CD8-positive, alpha-beta memory T cell (primary cell): ENCODE results near the gene FOXE3. TPM values are rescaled to one million over a fixed set of nuclear protein-coding genes. Genes with fewer than 3 reads are reported as not detected.
"Not testable (repeated sequence)": the region's sequence is repeated elsewhere in the genome, so short reads cannot be mapped to it uniquely, and the experiment has no call there.

Experiments
- CTCF ChIA-PET: fragments of 350-600 bp; sonication (Branson Sonifier 250); formaldehyde crosslinking; loops from one replicate; lab custom pipeline; 2021; ENCODE audit warnings: antibody characterized with exemption; lab: Charles Lee
- POLR2A ChIA-PET: fragments of 350-600 bp; sonication (Branson Sonifier 250); formaldehyde crosslinking; loops from one replicate; lab custom pipeline; 2021; ENCODE audit warnings: antibody characterized with exemption; lab: Charles Lee
- DNase-seq, 5 donors: peaks; one replicate each; pipeline versions ENCODE4 v3.0.0 to v3.0.0-alpha.2; 2020 to 2022; ENCODE audit warnings: mixed read lengths in 1 of 5
- H3K27ac ChIP-seq: one replicate; pipeline ENCODE4 v1.7.0; 2013; ENCODE audit warnings: low read depth, mild to moderate bottlenecking, low read length, moderate library complexity
- H3K27me3 ChIP-seq: 2 replicates; pipeline ENCODE4 v1.7.0; 2013; ENCODE audit warnings: low read length, mild to moderate bottlenecking; ENCODE audit not compliant: insufficient read depth, poor library complexity, severe bottlenecking
- H3K36me3 ChIP-seq: 2 replicates; pipeline ENCODE4 v1.7.0; 2013; ENCODE audit warnings: mild to moderate bottlenecking, low read length, moderate library complexity; ENCODE audit not compliant: insufficient read depth
- H3K4me1 ChIP-seq: 2 replicates; pipeline ENCODE4 v1.7.0; 2013; ENCODE audit warnings: mild to moderate bottlenecking, low read length, moderate library complexity; ENCODE audit not compliant: insufficient read depth
- H3K4me3 ChIP-seq: 2 replicates; pipeline ENCODE4 v1.7.0; 2013; ENCODE audit warnings: mild to moderate bottlenecking, low read length
- H3K9me3 ChIP-seq: 2 replicates; pipeline ENCODE4 v1.7.0; 2013; ENCODE audit warnings: mild to moderate bottlenecking, low read length
- H3K27ac Mint-ChIP-seq, 8 donors: one replicate each; pipeline ENCODE4 v1.8.0; 2020 to 2021; ENCODE audit warnings: mixed read lengths in 8 of 8, mild to moderate bottlenecking in 6 of 8, inconsistent platforms in 3 of 8, moderate library complexity in 3 of 8
- H3K27me3 Mint-ChIP-seq, 2 donors: one replicate each; pipeline ENCODE4 v1.8.0; 2020 to 2021; ENCODE audit warnings: mixed read lengths in 2 of 2, mild to moderate bottlenecking in 1 of 2, moderate library complexity in 1 of 2
- H3K36me3 Mint-ChIP-seq, 3 donors: one replicate each; pipeline ENCODE4 v1.8.0; 2020 to 2021; ENCODE audit warnings: mixed read lengths in 3 of 3, inconsistent platforms in 1 of 3, mild to moderate bottlenecking in 1 of 3
- H3K4me1 Mint-ChIP-seq, 3 donors: one replicate each; pipeline ENCODE4 v1.8.0; 2020 to 2021; ENCODE audit warnings: mixed read lengths in 3 of 3, inconsistent platforms in 1 of 3, mild to moderate bottlenecking in 1 of 3
- H3K4me3 Mint-ChIP-seq, 7 donors: one replicate each; pipeline ENCODE4 v1.8.0; 2020 to 2021; ENCODE audit warnings: mixed read lengths in 7 of 7, mild to moderate bottlenecking in 6 of 7, moderate library complexity in 4 of 7, inconsistent platforms in 2 of 7
- H3K9me3 Mint-ChIP-seq, 5 donors: one replicate each; pipeline ENCODE4 v1.8.0; 2020 to 2022; ENCODE audit warnings: mixed read lengths in 5 of 5, mild to moderate bottlenecking in 3 of 5, moderate library complexity in 2 of 5, inconsistent platforms in 1 of 5
- polyA plus RNA-seq: library from polyadenylated mRNA; unstranded; fragments of 300-500 nt; fragmentation: Illumina TruSeq; gene quantifications from one replicate; pipeline ENCODE4 v1.2.3, GENCODE V29; 2021
- total RNA-seq, 2 experiments: library from RNA; stranded (reverse); gene quantifications; one replicate each; pipeline ENCODE4 v1.2.3, GENCODE V29; 2021

FOXE3 gene
- total and polyA plus RNA-seq, 3 experiments from 2014 or later: not detected

- H3K27me3 ChIP-seq: peaks cover 62% of the 10 kb centered on the region
- H3K9me3 Mint-ChIP-seq: peaks cover 0 to 4% (median 0%) of the 10 kb centered on the region in 5 donors
- peaks cover 45 to 80% of the 10 kb centered on the region in 2 donors for H3K27me3 Mint-ChIP-seq
These were observed 32.6 kb downstream of the FOXE3 start for GRCh38 chr1:47448462-47449222.

GRCh38 chr1:47449822-47450552 lies 33.9 kb downstream of the FOXE3 start:
- Mint-ChIP-seq H3K27ac (no peak overlapping the region), H3K4me1 (peaks cover 5 to 10% (median 8%) of the 10 kb centered on the region in 3 donors), H3K27me3 (peaks cover 51 to 77% of the 10 kb centered on the region in 2 donors), H3K4me3 (peak overlapping the region in 1 of 7 donors; percentile 45), H3K9me3 (no peaks in the 10 kb centered on the region), H3K36me3 (no peaks in the 10 kb centered on the region)
- H3K27me3 ChIP-seq: peaks cover 49% of the 10 kb centered on the region
- peaks cover 3% of the 10 kb centered on the region for H3K4me1 ChIP-seq
- H3K4me3 ChIP-seq: no peak overlapping the region
- no peaks in the 10 kb centered on the region for H3K9me3 ChIP-seq
- DNase-seq: no peak
- ChIA-PET CTCF (interaction anchor here (6.0 kb wide), 1 partner anchor 14 kb away, joined by 48 read pairs; the partner anchor contains the start of gene FOXD2), POLR2A (interaction anchor here (0.7 kb wide), 1 partner anchor 12 kb away, joined by 3 read pairs; the partner anchor contains the start of gene FOXD2)
- H3K27ac ChIP-seq: no peak overlapping the region
- no peaks in the 10 kb centered on the region for H3K36me3 ChIP-seq

More at GRCh38 chr1:47448462-47449222, 32.6 kb downstream of the FOXE3 start:
- Mint-ChIP-seq H3K36me3 (no peaks in the 10 kb centered on the region), H3K4me1 (peaks cover 15 to 22% (median 18%) of the 10 kb centered on the region in 3 donors), H3K27ac (no peak overlapping the region), H3K4me3 (no peak overlapping the region)
- no peak overlapping the region for H3K4me3 ChIP-seq
- POLR2A ChIA-PET: no interaction called here
- peaks cover 14% of the 10 kb centered on the region for H3K4me1 ChIP-seq
- no peaks in the 10 kb centered on the region for H3K36me3 ChIP-seq
- no peaks in the 10 kb centered on the region for H3K9me3 ChIP-seq
- no peak for DNase-seq
- CTCF ChIA-PET: interaction anchor here (0.8 to 6.0 kb wide), 3 partner anchors 12 to 261 kb away, joined by 3 to 48 read pairs (median 4); partner anchors contain the start of gene FOXD2
- H3K27ac ChIP-seq: no peak overlapping the region

- Histone ChIP-seq H3K36me3 (no peaks in the 10 kb centered on the region), H3K27me3 (peaks cover 42% of the 10 kb centered on the region), H3K4me1 (no peaks in the 10 kb centered on the region), H3K9me3 (no peaks in the 10 kb centered on the region), H3K27ac (no peak overlapping the region), H3K4me3 (no peak overlapping the region)
- DNase-seq: no peak
- Mint-ChIP-seq H3K27me3 (peaks cover 56 to 74% of the 10 kb centered on the region in 2 donors), H3K27ac (no peak overlapping the region), H3K4me1 (peaks cover 0 to 4% (median 4%) of the 10 kb centered on the region in 3 donors), H3K4me3 (peak overlapping the region in 1 of 7 donors; percentile 45), H3K9me3 (no peaks in the 10 kb centered on the region), H3K36me3 (no peaks in the 10 kb centered on the region)
- ChIA-PET CTCF (interaction anchor here (6.0 kb wide), 1 partner anchor 14 kb away, joined by 48 read pairs; the partner anchor contains the start of gene FOXD2), POLR2A (no interaction called here)
These were observed 34.5 kb downstream of the FOXE3 start for GRCh38 chr1:47450606-47451005.

GRCh38 chr1:47452426-47452825 lies 36.3 kb downstream of the FOXE3 start:
- no peaks in the 10 kb centered on the region for H3K9me3 ChIP-seq
- H3K4me3 ChIP-seq: no peak overlapping the region
- Mint-ChIP-seq H3K27ac (no peak overlapping the region), H3K9me3 (no peaks in the 10 kb centered on the region), H3K27me3 (peaks cover 64 to 70% of the 10 kb centered on the region in 2 donors), H3K36me3 (no peaks in the 10 kb centered on the region), H3K4me3 (no peak overlapping the region), H3K4me1 (peaks cover 0 to 2% (median 0%) of the 10 kb centered on the region in 3 donors)
- no peak overlapping the region for H3K27ac ChIP-seq
- CTCF ChIA-PET: interaction anchor here (3.0 kb wide), 1 partner anchor 14 kb away, joined by 13 read pairs; the partner anchor contains the start of gene FOXD2
- no peaks in the 10 kb centered on the region for H3K4me1 ChIP-seq
- POLR2A ChIA-PET: no interaction called here
- peaks cover 31% of the 10 kb centered on the region for H3K27me3 ChIP-seq
- no peak for DNase-seq
- no peaks in the 10 kb centered on the region for H3K36me3 ChIP-seq

- POLR2A ChIA-PET, H3K4me1 ChIP-seq, H3K4me1 Mint-ChIP-seq, H3K4me3 Mint-ChIP-seq, H3K36me3 ChIP-seq, H3K27ac Mint-ChIP-seq, H3K9me3 Mint-ChIP-seq, H3K27ac ChIP-seq, DNase-seq, H3K36me3 Mint-ChIP-seq, H3K4me3 ChIP-seq, H3K9me3 ChIP-seq: not testable (repeated sequence)
- peaks cover 62 to 78% of the 10 kb centered on the region in 2 donors for H3K27me3 Mint-ChIP-seq
- H3K27me3 ChIP-seq: peaks cover 29% of the 10 kb centered on the region
- CTCF ChIA-PET: interaction anchor here (3.0 kb wide), 1 partner anchor 16 kb away, joined by 13 read pairs; the partner anchor contains the start of gene FOXD2
These were observed 37.8 kb downstream of the FOXE3 start for GRCh38 chr1:47453910-47454309.

GRCh38 chr1:47456250-47456649 lies 40.2 kb downstream of the FOXE3 start:
- H3K27me3 Mint-ChIP-seq: peaks cover 61 to 77% of the 10 kb centered on the region in 2 donors
- H3K4me3 Mint-ChIP-seq: no peak overlapping the region
- no peaks in the 10 kb centered on the region for H3K4me1 ChIP-seq
- no peak overlapping the region for H3K27ac Mint-ChIP-seq
- H3K27ac ChIP-seq: no peak overlapping the region
- H3K27me3 ChIP-seq: peaks cover 26% of the 10 kb centered on the region
- no peaks in the 10 kb centered on the region for H3K9me3 ChIP-seq
- H3K36me3 ChIP-seq: no peaks in the 10 kb centered on the region
- no peaks in the 10 kb centered on the region for H3K36me3 Mint-ChIP-seq
- ChIA-PET POLR2A (no interaction called here), CTCF (interaction anchor here (1.0 kb wide), 1 partner anchor 19 kb away, joined by 3 read pairs; the partner anchor contains the start of gene FOXD2)
- DNase-seq: no peak
- H3K4me3 ChIP-seq: no peak overlapping the region
- H3K4me1 Mint-ChIP-seq: no peaks in the 10 kb centered on the region
- no peaks in the 10 kb centered on the region for H3K9me3 Mint-ChIP-seq

GRCh38 chr1:47457547-47457946 lies 41.5 kb downstream of the FOXE3 start:
- H3K9me3 ChIP-seq, H3K36me3 Mint-ChIP-seq, H3K27ac Mint-ChIP-seq, H3K4me3 ChIP-seq, POLR2A ChIA-PET, H3K4me3 Mint-ChIP-seq, H3K27ac ChIP-seq, H3K4me1 Mint-ChIP-seq, H3K36me3 ChIP-seq, DNase-seq, H3K4me1 ChIP-seq, H3K9me3 Mint-ChIP-seq: not testable (repeated sequence)
- peaks cover 22% of the 10 kb centered on the region for H3K27me3 ChIP-seq
- H3K27me3 Mint-ChIP-seq: peaks cover 53 to 78% of the 10 kb centered on the region in 2 donors
- CTCF ChIA-PET: interaction anchor here (1.3 kb wide), 1 partner anchor 20 kb away, joined by 3 read pairs; no protein-coding TSS in a partner anchor
